ENCODE data around the gene MUL1. TPM values are rescaled to one million over a fixed set of nuclear protein-coding genes. Genes with fewer than 3 reads are reported as not detected.

Gene MUL1
- 22.2 and 28.0 TPM in 2 replicates for total RNA-seq

GRCh38 chr1:20507564-20508410 lies at the start of gene MUL1:
TSS of gene MUL1 (minus strand) at chr1:20508151. CDS start at chr1:20508024, 127 bp downstream.

GRCh38 chr1:20551945-20552727 lies 44.2 kb upstream of the MUL1 start, which contains the start of gene FAM43B:
TSS of gene FAM43B (plus strand) at chr1:20552573. CDS start at chr1:20552974, 401 bp downstream.

GRCh38 chr1:20485527-20486456 lies 22.2 kb downstream of the MUL1 start, which contains the start of gene CAMK2N1:
TSS of gene CAMK2N1 (minus strand) at chr1:20486210. CDS start at chr1:20485379, 831 bp downstream.

Other genes starting within 250 kb of the MUL1 start
- gene VWA5B1, start 217.3 kb downstream of the MUL1 start, total RNA-seq, result not detected in 2 replicates
- gene CAMK2N1, start 21.9 kb downstream of the MUL1 start, total RNA-seq, result 0.33 and 0.60 TPM in 2 replicates
- gene FAM43B, start 44.4 kb upstream of the MUL1 start, total RNA-seq, result not detected in 2 replicates
- 0.43 and 0.95 TPM in 2 replicates for gene CDA, start 80.9 kb upstream of the MUL1 start, total RNA-seq
- gene PINK1, start 125.3 kb upstream of the MUL1 start, total RNA-seq, result 79.5 and 96.4 TPM in 2 replicates
- gene DDOST, start 153.2 kb upstream of the MUL1 start, total RNA-seq, result 319 and 341 TPM in 2 replicates
- 23.4 and 24.5 TPM in 2 replicates for gene KIF17, start 209.9 kb upstream of the MUL1 start, total RNA-seq
- gene SH2D5, start 224.6 kb upstream of the MUL1 start, total RNA-seq, result 0.11 and 0.17 TPM in 2 replicates

All from dermis lymphatic vessel endothelial cell (primary cell).